WTC11 (cell line): ENCODE measurements around the gene GRAP. TPM values are rescaled to one million over a fixed set of nuclear protein-coding genes. Genes with fewer than 3 reads are reported as not detected.
"Not testable (repeated sequence)": the region's sequence is repeated elsewhere in the genome, so short reads cannot be mapped to it uniquely, and the experiment has no call there.

Experiments
- ATAC-seq: fragments of 200-7000 bp; cut with Tn5 transposase; 2 replicates; pipeline ENCODE4 v1.10.0; 2021; ENCODE audit warnings: mild to moderate bottlenecking, moderate library complexity
- CTCF ChIA-PET: fragments of 300-600 bp; sonication (Branson Sonifier 250); formaldehyde crosslinking; loops from one replicate; lab custom pipeline; 2021; ENCODE audit warnings: antibody characterized with exemption; lab: Charles Lee
- POLR2A ChIA-PET: fragments of 350-600 bp; sonication (Branson Sonifier 250); formaldehyde crosslinking; loops from one replicate; lab custom pipeline; 2021; ENCODE audit warnings: antibody characterized with exemption; lab: Charles Lee
- DNase-seq: peaks from one replicate; pipeline ENCODE4 v3.0.0; 2021; ENCODE audit warnings: low spot score
- H3K27ac Mint-ChIP-seq: 2 replicates; pipeline ENCODE4 v1.8.0; 2021; ENCODE audit warnings: mixed read lengths
- H3K27me3 Mint-ChIP-seq: 2 replicates; pipeline ENCODE4 v1.8.0; 2021; ENCODE audit warnings: low read depth, mild to moderate bottlenecking, moderate library complexity, mixed read lengths
- H3K36me3 Mint-ChIP-seq: 2 replicates; pipeline ENCODE4 v1.8.0; 2021; ENCODE audit warnings: mixed read lengths
- H3K4me1 Mint-ChIP-seq: 2 replicates; pipeline ENCODE4 v1.8.0; 2022; ENCODE audit warnings: mixed read lengths
- H3K4me3 Mint-ChIP-seq: 2 replicates; pipeline ENCODE4 v1.8.0; 2021; ENCODE audit warnings: mild to moderate bottlenecking, moderate library complexity, mixed read lengths
- H3K9me3 Mint-ChIP-seq: 2 replicates; pipeline ENCODE4 v1.8.0; 2021; ENCODE audit warnings: mixed read lengths
- FOXP1 ChIP-seq: sonication (generic); formaldehyde crosslinking; IDR thresholded peaks from 2 replicates; pipeline ENCODE4 v1.8.0; 2022; ENCODE audit warnings: missing genetic modification reagents, mild to moderate bottlenecking, moderate library complexity, borderline replicate concordance
- GTF2I ChIP-seq: fragments of 250-450 bp; sonication (Bioruptor Pico); conservative IDR thresholded peaks from 2 replicates; pipeline ENCODE4 v1.4.0; 2021; ENCODE audit warnings: mild to moderate bottlenecking
- RORB ChIP-seq: fragments of 250-450 bp; sonication (Bioruptor Pico); IDR thresholded peaks from 2 replicates; pipeline ENCODE4 v1.9.0; 2021; ENCODE audit warnings: mild to moderate bottlenecking
- TEAD1 ChIP-seq: sonication (generic); formaldehyde crosslinking; IDR thresholded peaks from 2 replicates; pipeline ENCODE4 v1.8.0; 2022; ENCODE audit warnings: mild to moderate bottlenecking, missing genetic modification reagents
- ZNF121 ChIP-seq: sonication (generic); formaldehyde crosslinking; IDR thresholded peaks from 2 replicates; pipeline ENCODE4 v1.8.0; 2023; ENCODE audit warnings: missing genetic modification reagents
- total RNA-seq: library from RNA; stranded (reverse); gene quantifications from 3 replicates; pipeline ENCODE4 v1.2.3, GENCODE V29; 2021
- TF ChIP-seq, protein P1 (sequence below): sonication (generic); formaldehyde crosslinking; IDR thresholded peaks from 2 replicates; pipeline ENCODE4 v1.8.1; 2022; ENCODE audit warnings: mild to moderate bottlenecking, moderate library complexity, missing genetic modification reagents

GRAP gene
- total RNA-seq, 1 experiment from 2014 or later, result 0.59 TPM

DNA sequence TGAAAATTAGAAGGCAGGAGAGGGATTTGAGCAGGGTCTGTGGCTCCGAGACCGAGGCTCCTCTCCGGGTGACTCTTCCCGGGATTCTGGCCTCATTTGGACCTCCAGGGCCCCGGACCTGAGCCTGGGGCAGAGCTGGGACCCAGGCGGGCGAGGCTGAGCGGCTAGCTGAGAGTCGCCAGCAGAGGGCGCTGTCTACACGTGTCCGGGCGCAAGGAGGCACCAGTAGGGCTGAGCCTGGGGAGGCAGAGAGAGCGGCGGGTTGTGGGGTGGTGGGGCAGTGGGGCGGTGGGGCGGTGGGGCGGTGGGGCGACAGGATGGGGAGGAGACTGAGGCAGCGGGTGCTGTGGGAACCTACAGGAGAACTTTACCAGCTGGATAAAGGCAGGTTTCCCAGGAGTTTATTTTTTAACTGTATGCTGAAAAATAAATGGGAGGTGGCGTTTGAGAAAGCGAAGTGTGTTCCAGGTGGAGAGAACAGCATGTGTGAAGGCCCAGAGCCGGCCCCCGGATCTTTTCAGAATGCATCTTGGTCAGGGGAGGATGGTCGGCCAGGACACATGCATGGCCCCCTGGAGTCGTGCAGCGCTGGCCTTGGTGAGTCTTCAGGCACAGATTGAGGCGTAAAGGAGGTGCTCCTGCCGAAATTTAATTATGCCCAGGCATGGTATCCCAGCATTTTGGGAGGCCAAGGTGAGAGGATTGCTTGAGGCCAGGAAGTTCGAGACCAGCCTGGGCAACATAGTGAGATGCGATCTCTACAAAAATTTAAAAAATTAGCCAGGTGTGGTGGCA lies 29.8 kb upstream of the GRAP start:
- H3K4me1 Mint-ChIP-seq, POLR2A ChIA-PET: not testable (repeated sequence)
- DNase-seq, result peak; percentile 14

DNA sequence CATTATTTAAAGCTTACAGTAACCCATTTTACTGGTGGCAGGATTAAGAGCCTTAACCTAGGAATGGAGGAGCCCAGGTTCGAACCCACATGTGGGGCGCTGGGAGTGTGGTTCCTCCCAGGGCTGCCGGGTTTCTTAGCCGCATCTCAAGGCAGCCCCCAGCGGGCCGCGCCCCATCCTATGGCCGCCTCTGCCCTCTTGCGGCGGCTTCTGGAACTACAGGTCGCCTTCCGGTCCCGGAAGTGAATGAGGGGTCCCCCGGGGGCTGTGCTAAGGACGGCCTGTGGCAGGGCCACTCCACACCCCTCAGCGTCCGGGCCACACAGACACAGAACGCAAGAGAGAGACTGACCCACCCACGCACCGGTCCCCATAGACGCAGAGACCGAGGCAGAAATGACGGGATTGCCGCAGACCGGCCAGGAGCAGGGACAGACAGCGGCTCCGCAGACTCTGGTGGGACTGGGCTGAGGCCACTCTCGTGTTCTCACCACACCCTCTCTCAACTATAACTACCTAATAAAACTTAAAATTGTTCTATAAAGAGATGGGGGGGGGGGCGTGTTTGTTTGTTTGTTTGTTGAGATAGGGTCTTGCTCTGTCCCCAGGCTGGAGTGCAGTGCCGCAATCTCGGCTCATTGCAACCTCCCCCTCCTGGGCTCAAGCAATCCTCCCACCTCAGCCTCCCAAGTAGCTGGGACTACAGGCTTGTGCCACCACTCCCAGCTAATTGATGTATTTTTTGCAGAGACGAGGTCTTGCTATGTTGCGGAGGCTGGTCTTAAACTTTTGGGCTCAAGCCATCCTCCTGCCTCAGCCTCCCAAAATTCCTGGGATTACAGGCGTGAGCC lies 23.8 kb upstream of the GRAP start:
- ATAC-seq, result peak; percentile 93
- H3K9me3 Mint-ChIP-seq, DNase-seq, POLR2A ChIA-PET, H3K4me3 Mint-ChIP-seq, H3K36me3 Mint-ChIP-seq, CTCF ChIA-PET, H3K27me3 Mint-ChIP-seq, H3K4me1 Mint-ChIP-seq, H3K27ac Mint-ChIP-seq: not testable (repeated sequence)

More for the DNA sequence above, 29.8 kb upstream of the GRAP start:
- TF ChIP-seq ZNF121 (CRISPR knock-in tag) (0 out of 2 replicates have a peak, but pooled peaks have one; percentile 21), GTF2I (0 out of 2 replicates have a peak, but pooled peaks have one; percentile 33)
- H3K27ac Mint-ChIP-seq, H3K36me3 Mint-ChIP-seq, H3K27me3 Mint-ChIP-seq, H3K9me3 Mint-ChIP-seq, CTCF ChIA-PET, H3K4me3 Mint-ChIP-seq: not testable (repeated sequence)
- ATAC-seq, result peak; percentile 89

DNA sequence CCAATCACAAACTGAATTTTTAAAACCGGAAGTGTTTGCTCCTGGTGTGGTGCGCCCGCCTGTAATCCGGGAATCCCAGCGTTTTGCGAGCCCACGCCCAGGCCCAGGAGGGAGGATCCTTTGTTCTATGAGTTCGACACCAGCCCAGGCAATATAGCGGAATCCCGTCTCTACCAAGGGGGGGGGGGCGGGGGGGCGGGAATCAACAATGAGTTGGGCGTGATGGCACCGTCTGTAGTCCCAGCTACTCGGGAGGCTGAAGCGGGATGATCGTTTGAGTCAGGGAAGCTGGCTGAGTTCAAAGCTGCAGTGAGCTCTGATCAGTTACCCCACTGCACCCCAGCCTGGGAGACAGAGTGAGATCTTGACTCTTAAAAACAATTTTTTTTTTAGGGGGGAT lies 17.6 kb upstream of the GRAP start:
- ATAC-seq, H3K27ac Mint-ChIP-seq, H3K4me1 Mint-ChIP-seq, H3K9me3 Mint-ChIP-seq, POLR2A ChIA-PET, H3K27me3 Mint-ChIP-seq, CTCF ChIA-PET, DNase-seq, H3K4me3 Mint-ChIP-seq, H3K36me3 Mint-ChIP-seq: not testable (repeated sequence)

DNA sequence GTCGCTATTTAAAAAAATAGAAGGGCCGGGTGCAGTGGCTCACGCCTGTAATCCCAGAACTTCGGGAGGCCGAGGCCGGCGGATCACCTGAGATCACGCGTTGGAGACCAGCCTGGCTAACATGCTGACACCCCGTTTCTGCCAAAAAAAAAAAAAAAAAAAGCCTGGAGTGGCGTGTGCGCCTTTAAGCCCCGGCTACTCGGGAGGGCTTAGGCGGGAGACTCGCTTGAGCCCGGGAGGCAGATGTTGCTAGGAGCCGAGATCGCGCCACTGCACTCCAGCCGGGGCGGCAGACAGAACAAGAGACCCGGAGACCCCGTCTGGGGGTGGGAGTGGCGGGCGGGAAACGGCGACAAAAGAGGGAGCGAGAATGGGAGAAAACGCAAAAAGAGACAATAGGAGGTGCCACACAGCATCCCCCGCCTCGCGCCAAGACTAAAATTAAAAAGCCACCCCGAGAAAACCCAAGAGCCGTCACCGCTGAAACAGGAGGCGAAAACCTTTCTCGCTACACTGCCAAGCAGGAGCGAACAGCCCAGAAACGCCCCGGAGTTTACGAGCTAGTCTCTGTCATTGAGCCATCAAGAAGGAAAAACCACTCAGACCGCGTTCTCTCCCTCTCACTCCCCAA lies 16.7 kb upstream of the GRAP start:
- Mint-ChIP-seq H3K27ac (peak overlapping the region; percentile 83; the same call in 1 of the 2 replicates), H3K4me3 (peak overlapping the region; percentile 49)
- H3K4me1 Mint-ChIP-seq, H3K27me3 Mint-ChIP-seq, POLR2A ChIA-PET, H3K36me3 Mint-ChIP-seq, CTCF ChIA-PET, H3K9me3 Mint-ChIP-seq: not testable (repeated sequence)
- TF ChIP-seq TEAD1 (CRISPR knock-in tag), result 0 out of 2 replicates have a peak, but pooled peaks have one; percentile 29
- peak; percentile 83; the same call in 1 of the 2 replicates for TF ChIP-seq RORB (CRISPR knock-in tag)
- TF ChIP-seq, protein P1, sequence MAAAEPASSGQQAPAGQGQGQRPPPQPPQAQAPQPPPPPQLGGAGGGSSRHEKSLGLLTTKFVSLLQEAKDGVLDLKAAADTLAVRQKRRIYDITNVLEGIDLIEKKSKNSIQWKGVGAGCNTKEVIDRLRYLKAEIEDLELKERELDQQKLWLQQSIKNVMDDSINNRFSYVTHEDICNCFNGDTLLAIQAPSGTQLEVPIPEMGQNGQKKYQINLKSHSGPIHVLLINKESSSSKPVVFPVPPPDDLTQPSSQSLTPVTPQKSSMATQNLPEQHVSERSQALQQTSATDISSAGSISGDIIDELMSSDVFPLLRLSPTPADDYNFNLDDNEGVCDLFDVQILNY (CRISPR knock-in tag), result 0 out of 2 replicates have a peak, but pooled peaks have one; percentile 31
- TF ChIP-seq FOXP1 (CRISPR knock-in tag), result 0 out of 2 replicates have a peak, but pooled peaks have one; percentile 21
- ATAC-seq (peak; percentile 32), DNase-seq (peak; percentile 88)

DNA sequence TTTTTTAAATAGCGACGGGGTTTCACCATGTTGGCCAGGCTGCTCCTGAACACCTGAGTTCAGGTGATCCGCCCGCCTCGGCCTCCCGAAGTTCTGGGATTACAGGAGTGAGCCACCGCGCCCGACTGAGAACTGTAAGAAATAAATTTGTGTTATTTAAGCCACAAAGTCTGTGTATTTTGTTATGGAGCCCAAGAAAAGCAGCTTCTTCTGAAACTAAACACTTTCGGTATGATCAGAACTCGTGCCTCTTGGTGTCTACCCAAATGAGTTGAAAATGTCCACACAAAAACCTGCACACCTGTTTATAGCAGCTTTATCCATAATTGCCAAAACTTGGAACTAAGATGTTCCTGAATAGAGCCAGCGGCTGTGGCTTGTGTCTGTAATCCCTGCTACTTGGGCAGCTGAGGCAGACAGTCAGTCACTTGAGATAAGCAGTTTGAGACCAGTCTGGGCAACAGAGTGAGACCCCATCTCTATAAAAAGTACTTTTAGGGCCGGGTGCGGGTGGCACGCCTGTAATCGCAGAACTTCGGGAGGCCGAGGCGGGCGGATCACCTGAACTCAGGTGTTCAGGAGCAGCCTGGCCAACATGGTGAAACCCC lies 16.1 kb upstream of the GRAP start:
- DNase-seq, H3K36me3 Mint-ChIP-seq, H3K27ac Mint-ChIP-seq, H3K27me3 Mint-ChIP-seq, CTCF ChIA-PET, H3K4me1 Mint-ChIP-seq, H3K4me3 Mint-ChIP-seq, H3K9me3 Mint-ChIP-seq, POLR2A ChIA-PET: not testable (repeated sequence)
- ATAC-seq, result peak; percentile 65

DNA sequence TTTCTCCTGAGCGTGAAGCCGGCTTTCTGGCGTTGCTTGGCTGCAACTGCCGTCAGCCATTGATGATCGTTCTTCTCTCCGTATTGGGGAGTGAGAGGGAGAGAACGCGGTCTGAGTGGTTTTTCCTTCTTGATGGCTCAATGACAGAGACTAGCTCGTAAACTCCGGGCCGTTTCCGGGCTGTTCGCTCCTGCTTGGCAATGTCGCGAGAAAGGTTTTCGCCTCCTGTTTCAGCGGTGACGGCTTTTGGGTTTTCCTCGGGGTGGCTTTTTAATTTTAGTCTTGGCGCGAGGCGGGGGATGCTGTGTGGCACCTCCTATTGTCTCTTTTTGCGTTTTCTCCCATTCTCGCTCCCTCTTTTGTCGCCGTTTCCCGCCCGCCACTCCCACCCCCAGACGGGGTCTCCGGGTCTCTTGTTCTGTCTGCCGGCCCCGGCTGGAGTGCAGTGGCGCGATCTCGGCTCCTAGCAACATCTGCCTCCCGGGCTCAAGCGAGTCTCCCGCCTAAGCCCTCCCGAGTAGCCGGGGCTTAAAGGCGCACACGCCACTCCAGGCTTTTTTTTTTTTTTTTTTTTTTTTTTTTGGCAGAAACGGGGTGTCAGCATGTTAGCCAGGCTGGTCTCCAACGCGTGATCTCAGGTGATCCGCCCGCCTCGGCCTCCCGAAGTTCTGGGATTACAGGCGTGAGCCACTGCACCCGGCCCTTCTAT lies 15.4 kb upstream of the GRAP start:
- peak overlapping the region; percentile 27; the same call in 1 of the 2 replicates for H3K4me3 Mint-ChIP-seq
- DNase-seq (peak; percentile 86), ATAC-seq (peak; percentile 80)
- H3K27ac Mint-ChIP-seq, H3K36me3 Mint-ChIP-seq, H3K27me3 Mint-ChIP-seq, H3K4me1 Mint-ChIP-seq, CTCF ChIA-PET, H3K9me3 Mint-ChIP-seq, POLR2A ChIA-PET: not testable (repeated sequence)

DNA sequence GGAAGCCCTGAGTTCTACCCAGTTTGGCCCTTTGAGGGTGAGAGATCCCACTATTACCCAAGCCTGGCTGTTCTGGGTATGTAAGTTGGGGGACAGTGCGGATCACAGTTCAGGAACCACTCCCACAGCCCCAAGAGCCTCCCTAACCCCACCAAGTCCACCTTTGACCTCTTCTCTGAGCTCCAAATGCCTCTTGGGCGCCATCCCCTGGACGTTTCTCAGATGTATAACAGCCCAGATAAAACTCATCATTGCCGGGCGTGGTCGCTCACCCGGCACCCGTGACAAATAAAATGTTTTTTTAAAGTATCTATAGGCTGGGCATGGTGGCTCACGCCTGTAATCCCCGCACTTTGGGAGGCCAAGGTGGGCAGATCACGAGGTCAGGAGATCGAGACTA lies 8.7 kb upstream of the GRAP start:
- peak; percentile 93 for ATAC-seq
- H3K4me3 Mint-ChIP-seq, H3K36me3 Mint-ChIP-seq, H3K27ac Mint-ChIP-seq, POLR2A ChIA-PET, H3K4me1 Mint-ChIP-seq, H3K9me3 Mint-ChIP-seq, DNase-seq, H3K27me3 Mint-ChIP-seq, CTCF ChIA-PET: not testable (repeated sequence)

DNA sequence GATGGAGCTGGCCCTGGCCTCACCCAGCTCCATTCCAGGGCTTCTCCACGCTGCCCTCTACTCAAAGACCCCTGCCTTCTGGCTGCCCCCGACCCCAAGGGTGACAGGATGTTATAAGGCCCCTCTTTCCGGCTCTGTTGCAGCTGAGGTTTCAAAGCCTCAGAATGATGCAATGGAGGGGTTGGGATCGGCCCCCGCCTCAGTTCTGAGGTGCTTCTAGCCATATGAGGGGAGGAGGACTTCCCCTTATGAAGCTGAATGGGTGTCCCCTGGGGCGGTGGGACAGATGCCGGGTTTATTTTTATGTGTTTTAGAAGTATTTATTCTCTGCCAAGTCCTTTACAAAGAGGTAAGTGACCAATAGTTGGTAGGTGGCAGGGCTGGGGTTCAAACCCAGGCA lies 2.1 kb upstream of the GRAP start:
- not testable (repeated sequence) for ATAC-seq, H3K27ac Mint-ChIP-seq

DNA sequence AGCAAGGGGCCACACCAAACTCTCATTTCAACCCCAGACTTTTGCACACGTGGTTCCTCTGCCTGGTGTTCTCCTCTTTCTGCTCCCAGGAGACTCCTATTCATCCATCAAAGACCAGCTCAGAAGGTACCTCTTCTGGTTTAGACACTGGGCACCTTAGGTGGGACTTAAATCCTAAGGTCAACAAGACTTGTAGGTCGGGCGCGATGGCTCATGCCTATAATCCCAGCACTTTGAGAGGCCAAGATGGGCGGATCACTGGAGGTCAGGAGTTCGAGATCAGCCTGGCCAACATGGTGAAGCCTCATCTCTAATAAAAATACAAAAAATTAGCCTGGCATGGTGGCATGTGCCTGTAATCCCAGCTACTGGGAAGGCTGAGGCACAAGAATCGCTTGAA lies 753 bp upstream of the GRAP start:
- H3K4me3 Mint-ChIP-seq, H3K4me1 Mint-ChIP-seq, H3K27ac Mint-ChIP-seq, H3K36me3 Mint-ChIP-seq, H3K27me3 Mint-ChIP-seq, POLR2A ChIA-PET, ATAC-seq, CTCF ChIA-PET, H3K9me3 Mint-ChIP-seq: not testable (repeated sequence)
- DNase-seq, result peak; percentile 4

More for the DNA sequence above, 2.1 kb upstream of the GRAP start:
- H3K36me3 Mint-ChIP-seq, H3K9me3 Mint-ChIP-seq, DNase-seq, POLR2A ChIA-PET, H3K27me3 Mint-ChIP-seq, H3K4me3 Mint-ChIP-seq, H3K4me1 Mint-ChIP-seq, CTCF ChIA-PET: not testable (repeated sequence)
